ENCODE results near the gene CKM.

CKM gene

GRCh38 chr19:45327404-45328143 is 4.9 kb upstream of the CKM start:
- TF ChIP-seq ZFX (IDR thresholded peaks at IDR 0.05): no peak
- TF ChIP-seq, protein P1, sequence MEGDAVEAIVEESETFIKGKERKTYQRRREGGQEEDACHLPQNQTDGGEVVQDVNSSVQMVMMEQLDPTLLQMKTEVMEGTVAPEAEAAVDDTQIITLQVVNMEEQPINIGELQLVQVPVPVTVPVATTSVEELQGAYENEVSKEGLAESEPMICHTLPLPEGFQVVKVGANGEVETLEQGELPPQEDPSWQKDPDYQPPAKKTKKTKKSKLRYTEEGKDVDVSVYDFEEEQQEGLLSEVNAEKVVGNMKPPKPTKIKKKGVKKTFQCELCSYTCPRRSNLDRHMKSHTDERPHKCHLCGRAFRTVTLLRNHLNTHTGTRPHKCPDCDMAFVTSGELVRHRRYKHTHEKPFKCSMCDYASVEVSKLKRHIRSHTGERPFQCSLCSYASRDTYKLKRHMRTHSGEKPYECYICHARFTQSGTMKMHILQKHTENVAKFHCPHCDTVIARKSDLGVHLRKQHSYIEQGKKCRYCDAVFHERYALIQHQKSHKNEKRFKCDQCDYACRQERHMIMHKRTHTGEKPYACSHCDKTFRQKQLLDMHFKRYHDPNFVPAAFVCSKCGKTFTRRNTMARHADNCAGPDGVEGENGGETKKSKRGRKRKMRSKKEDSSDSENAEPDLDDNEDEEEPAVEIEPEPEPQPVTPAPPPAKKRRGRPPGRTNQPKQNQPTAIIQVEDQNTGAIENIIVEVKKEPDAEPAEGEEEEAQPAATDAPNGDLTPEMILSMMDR (conservative IDR thresholded peaks at IDR 0.05): no peak
- no peak overlapping the region for H3K27ac ChIP-seq

DNA sequence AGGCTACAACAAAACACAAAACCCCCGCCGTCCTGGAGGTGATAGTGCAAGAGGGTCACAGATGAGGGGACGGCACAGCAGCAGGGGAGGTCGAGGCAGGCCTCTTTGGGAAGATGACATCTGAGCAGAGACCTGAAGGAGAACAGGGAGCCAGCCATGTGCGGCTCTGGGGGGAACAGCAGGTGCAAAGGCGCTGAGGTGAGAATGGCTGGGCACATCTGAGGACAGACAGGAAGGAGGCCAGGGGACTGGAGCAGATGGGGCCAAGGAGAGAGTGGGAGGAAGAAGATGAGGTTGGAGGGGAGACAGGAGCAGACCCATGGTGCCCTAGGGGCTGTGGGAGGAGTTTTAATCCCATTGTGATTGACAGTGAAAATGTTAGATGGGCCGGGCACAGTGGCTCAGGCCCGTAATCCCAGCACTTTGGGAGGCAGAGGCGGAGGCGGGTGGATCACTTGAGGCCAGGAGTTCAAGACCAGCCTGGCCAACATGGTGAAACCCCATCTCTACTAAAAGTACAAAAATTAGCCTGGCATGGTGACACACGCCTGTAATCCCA is 1.8 kb upstream of the CKM start:
- TF ChIP-seq ZFX (IDR thresholded peaks at IDR 0.05): no peak
- TF ChIP-seq, protein P1 (conservative IDR thresholded peaks at IDR 0.05): no peak
- no peak overlapping the region for H3K27ac ChIP-seq

DNA sequence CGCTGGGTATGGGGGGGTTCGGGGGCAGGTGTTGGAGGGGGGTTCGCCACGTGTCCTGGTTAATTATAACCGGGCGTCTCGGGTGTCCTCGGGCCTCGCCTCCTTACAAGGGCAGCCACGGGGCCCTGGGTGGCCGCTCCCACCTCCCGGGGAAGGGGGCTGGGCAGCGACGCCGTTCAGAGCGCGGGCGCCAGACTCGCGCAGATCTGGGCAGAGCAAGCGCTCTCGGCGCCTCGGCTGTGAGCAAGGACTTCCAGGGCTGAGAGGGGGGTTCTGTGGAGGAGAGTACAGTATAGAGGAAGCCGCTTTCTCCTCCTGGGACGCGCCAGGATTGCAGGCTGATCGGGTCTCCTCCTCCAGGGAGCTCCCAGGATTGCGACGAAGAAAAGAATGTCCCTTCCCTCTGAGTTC is 1.0 kb upstream of the CKM start:
- no peak overlapping the region for H3K27ac ChIP-seq
- TF ChIP-seq ZFX (IDR thresholded peaks at IDR 0.05): no peak
- TF ChIP-seq, protein P1 (conservative IDR thresholded peaks at IDR 0.05): no peak

DNA sequence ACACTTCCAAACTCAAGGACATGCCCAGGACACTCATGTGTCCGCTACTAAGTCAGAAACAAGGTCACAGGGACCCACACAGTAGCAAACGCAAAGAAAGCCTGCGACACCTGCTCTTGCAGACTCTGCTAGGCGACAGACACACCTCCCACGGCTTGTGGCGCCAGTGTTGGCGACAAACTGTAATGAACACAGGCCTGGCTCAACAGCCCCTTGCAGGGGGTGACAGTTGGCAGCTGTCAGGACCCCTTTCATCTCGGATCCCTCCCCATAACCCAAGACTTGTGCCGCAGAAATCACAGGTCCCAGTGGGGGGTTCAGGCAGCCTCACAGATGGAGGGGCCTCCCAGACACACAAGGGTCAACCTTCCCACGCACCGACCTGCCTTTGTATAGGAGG is 364 bp downstream of the CKM start:
- H3K27ac ChIP-seq: no peak overlapping the region
- no peak for TF ChIP-seq ZFX (IDR thresholded peaks at IDR 0.05)
- TF ChIP-seq, protein P1 (conservative IDR thresholded peaks at IDR 0.05): no peak

DNA sequence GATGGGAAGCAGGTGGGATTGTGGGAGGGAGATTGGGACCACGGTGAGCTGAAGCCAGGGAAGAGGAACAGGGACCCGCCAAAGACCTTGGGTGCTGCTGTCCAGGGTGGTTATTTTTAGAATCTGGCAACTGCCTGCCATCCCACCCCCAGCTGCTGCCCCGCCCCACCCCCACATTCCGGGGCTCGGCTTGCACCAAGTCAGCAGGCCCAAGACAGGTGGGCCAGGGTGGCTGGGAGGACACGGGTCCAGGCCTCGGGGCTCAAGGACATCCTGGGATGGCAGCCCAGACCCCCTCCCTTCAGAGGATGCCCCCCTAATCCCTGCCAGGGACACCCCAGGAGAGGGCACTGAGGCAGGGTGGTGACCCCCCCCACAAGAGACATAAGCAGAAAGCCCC is 827 bp downstream of the CKM start:
- TF ChIP-seq ZFX (IDR thresholded peaks at IDR 0.05): no peak
- TF ChIP-seq, protein P1 (conservative IDR thresholded peaks at IDR 0.05): no peak
- no peak overlapping the region for H3K27ac ChIP-seq

GRCh38 chr19:45320997-45321775 is 1.5 kb downstream of the CKM start:
- TF ChIP-seq, protein P1 (conservative IDR thresholded peaks at IDR 0.05): no peak
- no peak for TF ChIP-seq ZFX (IDR thresholded peaks at IDR 0.05)
- H3K27ac ChIP-seq: no peak overlapping the region

DNA sequence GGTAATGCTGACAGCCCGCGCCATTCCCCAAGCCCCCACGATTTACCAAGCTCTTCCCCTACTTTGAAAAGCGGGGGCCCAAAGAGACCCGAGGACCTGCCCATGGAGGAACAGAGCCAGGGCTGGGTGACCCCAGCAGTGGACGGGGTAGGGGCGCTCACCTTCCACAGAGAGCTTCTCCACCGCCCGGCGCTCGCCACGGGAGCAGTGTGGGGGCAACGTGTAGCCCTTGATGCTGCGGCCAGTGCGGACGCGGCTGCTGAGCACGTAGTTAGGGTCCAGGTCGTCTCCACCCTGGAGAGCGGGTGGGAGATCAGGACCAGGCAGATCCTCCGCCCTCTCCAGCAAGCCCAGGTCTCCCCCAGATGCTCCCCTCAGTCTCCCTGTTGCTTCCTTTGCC is 7.4 kb downstream of the CKM start:
- TF ChIP-seq, protein P1 (conservative IDR thresholded peaks at IDR 0.05): no peak
- TF ChIP-seq ZFX (IDR thresholded peaks at IDR 0.05): no peak
- H3K27ac ChIP-seq: no peak overlapping the region

All from C4-2B (cell line).